Activated CD4-positive, alpha-beta T cell treated with anti-CD3 and anti-CD28 coated beads, Interleukin-2, amount 10 ng/mL, durations not matched to agents 7 days and 5 days (primary cell): ENCODE data around the gene DNLZ. TPM values are rescaled to one million over a fixed set of nuclear protein-coding genes. Genes with fewer than 3 reads are reported as not detected.
A peak's percentile ranks its signal among the peaks of the same experiment; 100 is the strongest.

Source experiments
- CTCF ChIA-PET: fragments of 350-600 bp; sonication (Branson Sonifier 250); formaldehyde crosslinking; loops from one replicate; lab custom pipeline; 2021; ENCODE audit warnings: antibody characterized with exemption; lab: Charles Lee
- POLR2A ChIA-PET: fragments of 350-600 bp; sonication (Branson Sonifier 250); formaldehyde crosslinking; loops from one replicate; lab custom pipeline; 2021; ENCODE audit warnings: antibody characterized with exemption; lab: Charles Lee
- DNase-seq: peaks from one replicate; pipeline ENCODE4 v3.0.0-alpha.2; 2020
- H3K27ac Mint-ChIP-seq: one replicate; pipeline ENCODE4 v1.8.0; 2021; ENCODE audit warnings: mild to moderate bottlenecking, moderate library complexity, mixed read lengths
- H3K27me3 Mint-ChIP-seq: one replicate; pipeline ENCODE4 v1.8.0; 2021; ENCODE audit warnings: mixed read lengths
- H3K36me3 Mint-ChIP-seq: one replicate; pipeline ENCODE4 v1.8.0; 2021; ENCODE audit warnings: low read depth, mixed read lengths
- H3K4me1 Mint-ChIP-seq: one replicate; pipeline ENCODE4 v1.8.0; 2021; ENCODE audit warnings: mixed read lengths
- H3K4me3 Mint-ChIP-seq: one replicate; pipeline ENCODE4 v1.8.0; 2021; ENCODE audit warnings: mild to moderate bottlenecking, moderate library complexity, mixed read lengths
- H3K9me3 Mint-ChIP-seq: one replicate; pipeline ENCODE4 v1.8.0; 2021; ENCODE audit warnings: mixed read lengths
- total RNA-seq, 2 experiments: library from RNA; stranded (reverse); gene quantifications; one replicate each; pipeline ENCODE4 v1.2.3, GENCODE V29; 2021

DNLZ gene
- total RNA-seq, 2 experiments from 2014 or later: 13.1 to 14.6 TPM

- H3K4me1 Mint-ChIP-seq: no peaks in the 10 kb centered on the region
- H3K9me3 Mint-ChIP-seq: peaks cover 16% of the 10 kb centered on the region
- DNase-seq: no peak
- H3K27me3 Mint-ChIP-seq: no peaks in the 10 kb centered on the region
- no peak overlapping the region for H3K4me3 Mint-ChIP-seq
- CTCF ChIA-PET: no interaction called here
- POLR2A ChIA-PET: no interaction called here
- H3K36me3 Mint-ChIP-seq: no peaks in the 10 kb centered on the region
- no peak overlapping the region for H3K27ac Mint-ChIP-seq
Measured at GRCh38 chr9:136317695-136318094, 45.8 kb downstream of the DNLZ start.

- H3K4me3 Mint-ChIP-seq: no peak overlapping the region
- ChIA-PET POLR2A (no interaction called here), CTCF (no interaction called here)
- peaks cover 16% of the 10 kb centered on the region for H3K9me3 Mint-ChIP-seq
- no peaks in the 10 kb centered on the region for H3K36me3 Mint-ChIP-seq
- no peak for DNase-seq
- no peaks in the 10 kb centered on the region for H3K4me1 Mint-ChIP-seq
- no peaks in the 10 kb centered on the region for H3K27me3 Mint-ChIP-seq
- peak overlapping the region; percentile 31 for H3K27ac Mint-ChIP-seq
Measured at GRCh38 chr9:136316896-136317676, 46.5 kb downstream of the DNLZ start.

DNA sequence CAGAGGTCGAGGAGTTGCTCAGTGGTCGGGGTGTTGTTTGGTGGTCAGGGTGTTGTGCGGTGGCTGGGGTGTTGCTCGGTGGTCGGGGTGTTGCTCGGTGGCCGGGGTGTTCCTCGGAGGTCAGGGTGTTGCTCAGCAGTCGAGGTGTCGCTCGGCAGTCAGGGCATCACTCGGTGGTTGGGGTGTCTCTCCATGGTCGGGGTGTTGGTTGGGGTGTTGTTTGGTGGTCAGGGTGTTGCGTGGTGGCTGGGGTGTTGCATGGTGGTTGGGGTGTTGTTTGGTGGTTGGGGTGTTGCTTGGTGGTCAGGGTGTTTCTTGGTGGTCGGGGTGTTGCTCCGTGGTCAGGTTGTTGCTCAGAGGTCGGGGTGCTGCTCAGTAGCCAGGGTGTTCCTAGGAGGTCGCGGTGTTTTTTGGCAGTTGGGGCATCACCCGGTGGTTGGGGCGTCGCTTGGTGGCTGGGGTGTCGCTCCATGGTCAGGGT is 47.2 kb downstream of the DNLZ start:
- peaks cover 16% of the 10 kb centered on the region for H3K9me3 Mint-ChIP-seq
- no peak overlapping the region for H3K4me3 Mint-ChIP-seq
- DNase-seq: no peak
- H3K27ac Mint-ChIP-seq: peak overlapping the region; percentile 43
- CTCF ChIA-PET: no interaction called here
- POLR2A ChIA-PET: no interaction called here
- H3K4me1 Mint-ChIP-seq: no peaks in the 10 kb centered on the region
- H3K36me3 Mint-ChIP-seq: no peaks in the 10 kb centered on the region
- H3K27me3 Mint-ChIP-seq: no peaks in the 10 kb centered on the region

GRCh38 chr9:136314944-136315343 is 48.6 kb downstream of the DNLZ start:
- Mint-ChIP-seq H3K4me1 (no peaks in the 10 kb centered on the region), H3K27ac (no peak overlapping the region), H3K36me3 (no peaks in the 10 kb centered on the region), H3K4me3 (no peak overlapping the region), H3K27me3 (no peaks in the 10 kb centered on the region), H3K9me3 (peaks cover 16% of the 10 kb centered on the region)
- ChIA-PET CTCF (no interaction called here), POLR2A (no interaction called here)
- DNase-seq: no peak

DNA sequence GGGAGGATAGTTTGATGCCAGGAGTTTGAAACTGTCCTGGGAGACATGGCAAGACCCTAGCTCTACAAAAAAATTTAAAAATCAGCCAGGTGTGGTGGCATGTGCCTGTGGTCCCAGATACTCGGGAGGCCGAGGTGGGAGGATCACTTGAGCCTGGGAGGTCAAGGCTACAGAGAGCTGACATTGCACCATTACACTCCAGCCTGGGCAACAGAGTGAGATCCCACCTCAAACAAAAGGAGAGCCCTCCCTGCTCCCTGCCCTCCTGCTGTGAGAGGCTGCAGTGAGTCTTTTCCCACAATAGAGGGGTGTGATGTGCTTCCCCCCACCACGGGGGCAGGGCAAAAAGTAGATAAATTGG is 49.5 kb downstream of the DNLZ start:
- Mint-ChIP-seq H3K27me3 (no peaks in the 10 kb centered on the region), H3K36me3 (no peaks in the 10 kb centered on the region), H3K4me1 (no peaks in the 10 kb centered on the region), H3K4me3 (no peak overlapping the region), H3K27ac (no peak overlapping the region), H3K9me3 (peaks cover 16% of the 10 kb centered on the region)
- CTCF ChIA-PET: interaction anchor here (1.6 kb wide), 1 partner anchor 56 kb away, joined by 4 read pairs; no protein-coding TSS in a partner anchor
- no peak for DNase-seq
- POLR2A ChIA-PET: no interaction called here

- peaks cover 16% of the 10 kb centered on the region for H3K9me3 Mint-ChIP-seq
- no peak for DNase-seq
- no peaks in the 10 kb centered on the region for H3K36me3 Mint-ChIP-seq
- no peak overlapping the region for H3K27ac Mint-ChIP-seq
- ChIA-PET CTCF (interaction anchor here (0.6 to 1.6 kb wide), 4 partner anchors 57 to 463 kb away, joined by 3 to 4 read pairs (median 4); no protein-coding TSS in a partner anchor), POLR2A (no interaction called here)
- H3K27me3 Mint-ChIP-seq: no peaks in the 10 kb centered on the region
- no peak overlapping the region for H3K4me3 Mint-ChIP-seq
- H3K4me1 Mint-ChIP-seq: no peaks in the 10 kb centered on the region
Measured at GRCh38 chr9:136313111-136314055, 50.2 kb downstream of the DNLZ start.

GRCh38 chr9:136312436-136312835 is 51.1 kb downstream of the DNLZ start:
- Mint-ChIP-seq H3K4me1 (no peaks in the 10 kb centered on the region), H3K36me3 (no peaks in the 10 kb centered on the region), H3K27ac (no peak overlapping the region), H3K27me3 (no peaks in the 10 kb centered on the region), H3K9me3 (peaks cover 16% of the 10 kb centered on the region), H3K4me3 (no peak overlapping the region)
- ChIA-PET POLR2A (no interaction called here), CTCF (interaction anchor here (0.6 to 1.4 kb wide), 3 partner anchors 51 to 464 kb away, joined by 3 to 4 read pairs (median 3); partner anchors contain the start of gene DNLZ)
- peak; percentile 47 for DNase-seq

- no peaks in the 10 kb centered on the region for H3K27me3 Mint-ChIP-seq
- H3K9me3 Mint-ChIP-seq: peaks cover 16% of the 10 kb centered on the region
- no peaks in the 10 kb centered on the region for H3K4me1 Mint-ChIP-seq
- no peak for DNase-seq
- ChIA-PET POLR2A (no interaction called here), CTCF (interaction anchor here (1.0 to 1.4 kb wide), 2 partner anchors 33 to 51 kb away, joined by 4 read pairs; partner anchors contain the start of gene DNLZ)
- no peak overlapping the region for H3K27ac Mint-ChIP-seq
- H3K36me3 Mint-ChIP-seq: no peaks in the 10 kb centered on the region
- no peak overlapping the region for H3K4me3 Mint-ChIP-seq
Measured at GRCh38 chr9:136312009-136312375, 51.6 kb downstream of the DNLZ start.

GRCh38 chr9:136311051-136312008 is 52.2 kb downstream of the DNLZ start:
- H3K9me3 Mint-ChIP-seq: peaks cover 16% of the 10 kb centered on the region
- DNase-seq: peak; percentile 32
- no peaks in the 10 kb centered on the region for H3K36me3 Mint-ChIP-seq
- H3K4me3 Mint-ChIP-seq: no peak overlapping the region
- peaks cover 2% of the 10 kb centered on the region for H3K4me1 Mint-ChIP-seq
- H3K27me3 Mint-ChIP-seq: peaks cover 2% of the 10 kb centered on the region
- ChIA-PET POLR2A (no interaction called here), CTCF (interaction anchor here (1.0 to 1.4 kb wide), 2 partner anchors 32 to 52 kb away, joined by 4 read pairs; partner anchors contain the start of gene DNLZ)
- no peak overlapping the region for H3K27ac Mint-ChIP-seq

DNA sequence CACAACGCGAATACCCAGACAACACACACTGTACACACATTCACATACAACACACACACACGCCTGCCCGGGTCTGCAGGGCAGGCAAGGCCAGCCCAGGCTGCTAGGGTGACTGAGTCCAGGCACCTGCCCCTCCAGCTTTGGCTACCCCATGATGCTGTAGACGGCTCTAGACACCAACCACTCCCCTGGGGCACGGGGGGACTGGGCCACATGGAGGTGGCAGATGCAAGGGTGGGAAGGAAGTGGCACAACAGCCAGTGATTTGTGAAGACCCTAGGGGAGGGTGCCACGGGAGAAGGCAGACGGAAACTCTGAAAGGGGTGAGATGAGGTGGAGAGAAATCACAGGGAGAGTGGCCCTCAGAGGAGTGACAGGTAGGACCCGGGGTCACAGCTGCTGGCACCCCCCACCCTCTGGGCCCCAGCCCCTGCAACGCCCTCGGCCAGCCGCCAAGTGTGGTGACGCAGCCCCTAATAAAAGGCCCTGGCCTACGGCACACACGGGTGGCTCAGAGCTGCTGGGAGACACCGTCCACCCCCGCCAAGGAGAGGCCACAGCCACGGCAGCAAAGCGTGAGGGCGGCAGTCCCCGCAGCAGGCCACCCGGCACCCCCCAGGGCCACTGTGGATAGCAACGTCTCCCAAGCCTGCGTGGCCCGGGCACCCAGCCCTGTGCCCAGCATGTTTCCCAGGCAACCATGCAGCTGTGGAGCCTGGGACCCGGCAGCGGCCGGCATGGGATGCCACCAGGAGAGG is 53.1 kb downstream of the DNLZ start:
- CTCF ChIA-PET: no interaction called here

DNA sequence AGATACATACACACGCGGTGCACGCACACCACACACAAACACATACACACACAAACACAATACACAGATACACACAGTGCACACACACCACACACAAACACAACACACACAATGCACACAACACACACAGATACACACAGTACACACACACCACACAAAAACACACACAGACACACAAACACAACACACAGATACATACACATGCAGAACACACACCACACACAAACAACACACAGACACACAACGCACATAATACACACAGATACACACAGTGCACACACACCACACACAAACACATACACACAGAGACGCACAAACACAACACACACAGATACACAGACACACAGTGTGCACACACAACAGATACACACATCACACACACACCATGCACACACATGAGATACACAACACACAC is 53.7 kb downstream of the DNLZ start:
- no peaks in the 10 kb centered on the region for H3K36me3 Mint-ChIP-seq
- H3K27ac Mint-ChIP-seq: no peak overlapping the region
- no peak overlapping the region for H3K4me3 Mint-ChIP-seq
- peaks cover 4% of the 10 kb centered on the region for H3K27me3 Mint-ChIP-seq
- peaks cover 3% of the 10 kb centered on the region for H3K4me1 Mint-ChIP-seq
- POLR2A ChIA-PET: no interaction called here
- CTCF ChIA-PET: no interaction called here
- peaks cover 5% of the 10 kb centered on the region for H3K9me3 Mint-ChIP-seq
- DNase-seq: no peak

More for the DNA sequence above, 53.1 kb downstream of the DNLZ start:
- DNase-seq: no peak
- Mint-ChIP-seq H3K9me3 (peaks cover 9% of the 10 kb centered on the region), H3K27ac (no peak overlapping the region), H3K27me3 (peaks cover 4% of the 10 kb centered on the region), H3K36me3 (no peaks in the 10 kb centered on the region), H3K4me3 (no peak overlapping the region), H3K4me1 (peaks cover 3% of the 10 kb centered on the region)
- POLR2A ChIA-PET: no interaction called here
